ENCODE data around the gene LMNB1.
"Not testable (repeated sequence)": the region's sequence is repeated elsewhere in the genome, so short reads cannot be mapped to it uniquely, and the experiment has no call there.

Gene LMNB1

GRCh38 chr5:126776499-126777256 is at the start of gene LMNB1:
LMNB1 (plus strand) TSS chr5:126777136; CDS start chr5:126777509, 373 bp downstream.
- peak; percentile 100 for DNase-seq

- peak; percentile 29 for DNase-seq
Observed at GRCh38 chr5:126732716-126733115, 44.2 kb upstream of the LMNB1 start.

GRCh38 chr5:126734573-126734972 is 42.4 kb upstream of the LMNB1 start:
- DNase-seq: not testable (repeated sequence)

- no peak for DNase-seq
Observed at GRCh38 chr5:126736141-126736540, 40.8 kb upstream of the LMNB1 start.

GRCh38 chr5:126741361-126741760 is 35.6 kb upstream of the LMNB1 start:
- DNase-seq: no peak

- DNase-seq: no peak
Observed at GRCh38 chr5:126742425-126742824, 34.5 kb upstream of the LMNB1 start.

- peak; percentile 44 for DNase-seq
Observed at GRCh38 chr5:126744836-126745235, 32.1 kb upstream of the LMNB1 start.

- DNase-seq: peak; percentile 90
Observed at GRCh38 chr5:126745259-126745992, 31.5 kb upstream of the LMNB1 start.

- DNase-seq: peak; percentile 35
Observed at GRCh38 chr5:126746290-126746689, 30.6 kb upstream of the LMNB1 start.

- DNase-seq: no peak
Observed at GRCh38 chr5:126752081-126752785, 24.7 kb upstream of the LMNB1 start.

- peak; percentile 56 for DNase-seq
Observed at GRCh38 chr5:126753227-126753626, 23.7 kb upstream of the LMNB1 start.

- no peak for DNase-seq
Observed at GRCh38 chr5:126754609-126755008, 22.3 kb upstream of the LMNB1 start.

GRCh38 chr5:126755593-126755992 is 21.3 kb upstream of the LMNB1 start:
- no peak for DNase-seq

- peak; percentile 66 for DNase-seq
Observed at GRCh38 chr5:126757713-126758357, 19.1 kb upstream of the LMNB1 start.

GRCh38 chr5:126763371-126763770 is 13.6 kb upstream of the LMNB1 start:
- no peak for DNase-seq

GRCh38 chr5:126769703-126770102 is 7.2 kb upstream of the LMNB1 start:
- no peak for DNase-seq

GRCh38 chr5:126773536-126773935 is 3.4 kb upstream of the LMNB1 start:
- DNase-seq: not testable (repeated sequence)

GRCh38 chr5:126774595-126774994 is 2.3 kb upstream of the LMNB1 start:
- not testable (repeated sequence) for DNase-seq

- DNase-seq: peak; percentile 86
Observed at GRCh38 chr5:126777257-126777974, 480 bp downstream of the LMNB1 start.

GRCh38 chr5:126777975-126778674 is 1.2 kb downstream of the LMNB1 start:
- peak; percentile 99 for DNase-seq

GRCh38 chr5:126778675-126779403 is 1.9 kb downstream of the LMNB1 start:
- DNase-seq: no peak
